NCI-H2171 treated with DMSO at 0.1 percent for 48 hours (cell line): ENCODE measurements around the gene R3HDM4.
"Not testable (repeated sequence)": the region's sequence is repeated elsewhere in the genome, so short reads cannot be mapped to it uniquely, and the experiment has no call there.

Source experiments
- DNase-seq: peaks from one replicate; lab custom pipeline; 2025; lab: John Stamatoyannopoulos, UW

R3HDM4 gene

GRCh38 chr19:913080-913748 is at the start of gene R3HDM4:
TSS of gene R3HDM4 (minus strand) at chr19:913219. CDS start at chr19:913157, 62 bp downstream.
- DNase-seq: peak; percentile 46

GRCh38 chr19:961866-962620 is 49.0 kb upstream of the R3HDM4 start:
- peak; percentile 46 for DNase-seq

- DNase-seq: no peak
Measured at GRCh38 chr19:960601-960938, 47.6 kb upstream of the R3HDM4 start.

- no peak for DNase-seq
Measured at GRCh38 chr19:960020-960419, 47.0 kb upstream of the R3HDM4 start.

GRCh38 chr19:958967-959855 is 46.2 kb upstream of the R3HDM4 start:
- DNase-seq: no peak

GRCh38 chr19:957578-957977 is 44.6 kb upstream of the R3HDM4 start:
- DNase-seq: not testable (repeated sequence)

- DNase-seq: no peak
Measured at GRCh38 chr19:956766-957440, 43.9 kb upstream of the R3HDM4 start.

GRCh38 chr19:955803-956765 is 43.1 kb upstream of the R3HDM4 start:
- DNase-seq: no peak

- no peak for DNase-seq
Measured at GRCh38 chr19:954672-955494, 41.9 kb upstream of the R3HDM4 start.

GRCh38 chr19:954272-954671 is 41.3 kb upstream of the R3HDM4 start:
- no peak for DNase-seq

- no peak for DNase-seq
Measured at GRCh38 chr19:953445-954271, 40.6 kb upstream of the R3HDM4 start.

- no peak for DNase-seq
Measured at GRCh38 chr19:952680-953444, 39.8 kb upstream of the R3HDM4 start.

- no peak for DNase-seq
Measured at GRCh38 chr19:952049-952679, 39.1 kb upstream of the R3HDM4 start.

GRCh38 chr19:950352-951066 is 37.5 kb upstream of the R3HDM4 start:
- DNase-seq: no peak

GRCh38 chr19:948842-949496 is 36.0 kb upstream of the R3HDM4 start:
- DNase-seq: no peak

- DNase-seq: no peak
Measured at GRCh38 chr19:947707-948539, 34.9 kb upstream of the R3HDM4 start.
